ENCODE results near the gene PLXDC1.

The PLXDC1 gene

DNA sequence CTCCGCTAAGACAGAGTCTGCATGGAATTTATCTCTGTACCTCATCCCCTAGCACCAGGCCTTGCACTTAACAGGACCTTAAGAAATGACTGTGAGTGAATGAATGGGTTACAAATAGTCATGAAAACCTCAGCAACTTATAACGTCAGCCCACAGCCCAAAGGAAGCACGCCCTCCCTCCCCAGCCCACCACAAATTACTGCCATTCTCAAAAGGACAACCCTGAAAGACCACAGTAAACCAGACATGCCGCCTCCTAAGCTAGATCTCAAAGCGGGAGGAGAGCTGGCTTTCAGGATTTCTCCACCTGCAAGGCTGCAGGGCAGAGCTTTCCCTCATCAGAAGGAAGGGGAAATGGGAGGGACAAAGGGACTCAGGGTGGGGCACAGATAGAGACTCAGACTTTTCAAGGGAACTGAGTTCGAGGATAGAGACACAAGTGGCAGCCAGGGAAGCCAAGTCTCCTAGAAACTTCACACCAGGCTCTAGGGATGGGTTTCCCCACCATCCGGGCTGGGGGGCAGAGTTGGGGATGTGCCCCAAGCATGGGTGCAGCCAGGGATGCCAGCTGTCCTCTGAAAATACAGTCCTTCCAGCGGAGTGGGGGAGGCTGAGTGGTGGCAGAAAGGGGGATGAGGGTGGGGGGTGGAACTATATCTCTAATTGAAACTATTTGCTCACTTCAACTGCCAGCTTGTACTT is 56.7 kb downstream of the PLXDC1 start:
- no peak overlapping the region for H3K4me3 ChIP-seq (ENCODE audit: low read depth, low read length)
- TF ChIP-seq, protein P1, sequence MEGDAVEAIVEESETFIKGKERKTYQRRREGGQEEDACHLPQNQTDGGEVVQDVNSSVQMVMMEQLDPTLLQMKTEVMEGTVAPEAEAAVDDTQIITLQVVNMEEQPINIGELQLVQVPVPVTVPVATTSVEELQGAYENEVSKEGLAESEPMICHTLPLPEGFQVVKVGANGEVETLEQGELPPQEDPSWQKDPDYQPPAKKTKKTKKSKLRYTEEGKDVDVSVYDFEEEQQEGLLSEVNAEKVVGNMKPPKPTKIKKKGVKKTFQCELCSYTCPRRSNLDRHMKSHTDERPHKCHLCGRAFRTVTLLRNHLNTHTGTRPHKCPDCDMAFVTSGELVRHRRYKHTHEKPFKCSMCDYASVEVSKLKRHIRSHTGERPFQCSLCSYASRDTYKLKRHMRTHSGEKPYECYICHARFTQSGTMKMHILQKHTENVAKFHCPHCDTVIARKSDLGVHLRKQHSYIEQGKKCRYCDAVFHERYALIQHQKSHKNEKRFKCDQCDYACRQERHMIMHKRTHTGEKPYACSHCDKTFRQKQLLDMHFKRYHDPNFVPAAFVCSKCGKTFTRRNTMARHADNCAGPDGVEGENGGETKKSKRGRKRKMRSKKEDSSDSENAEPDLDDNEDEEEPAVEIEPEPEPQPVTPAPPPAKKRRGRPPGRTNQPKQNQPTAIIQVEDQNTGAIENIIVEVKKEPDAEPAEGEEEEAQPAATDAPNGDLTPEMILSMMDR (IDR thresholded peaks at IDR 0.05; ENCODE audit: control insufficient read depth, extremely low read depth, insufficient read depth) = no peak
- DNase-seq (ENCODE audit: low read depth) = no peak

DNA sequence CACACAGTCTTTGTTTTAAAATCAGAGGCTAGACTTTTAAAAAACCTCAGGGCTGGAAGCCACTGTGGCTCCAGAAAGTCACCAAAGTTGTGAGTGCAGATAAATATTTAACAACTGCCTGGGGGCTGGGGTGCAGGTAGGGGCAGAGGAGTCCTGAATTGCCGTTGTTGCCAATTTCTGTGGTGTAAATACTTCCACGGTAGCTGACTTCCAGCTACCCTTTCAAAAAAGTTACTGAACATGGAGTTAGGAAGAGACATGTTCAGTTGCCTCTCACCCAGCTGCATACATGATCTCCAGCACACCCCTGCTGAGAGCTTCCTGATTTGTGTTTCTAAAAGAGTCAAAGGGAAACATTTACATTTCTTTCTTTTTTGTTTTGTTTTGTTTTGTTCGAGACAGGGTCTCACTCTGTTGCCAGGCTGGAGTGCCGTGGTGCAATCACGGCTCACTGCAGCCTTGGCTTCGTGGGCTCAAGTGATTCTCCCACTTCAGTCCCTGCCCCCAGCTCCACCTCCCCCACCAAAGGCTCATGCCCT is 58.7 kb downstream of the PLXDC1 start:
- TF ChIP-seq, protein P1 (IDR thresholded peaks at IDR 0.05; ENCODE audit: control insufficient read depth, extremely low read depth, insufficient read depth) = no peak
- H3K4me3 ChIP-seq (ENCODE audit: low read depth, low read length) = no peak overlapping the region
- no peak for DNase-seq (ENCODE audit: low read depth)

DNA sequence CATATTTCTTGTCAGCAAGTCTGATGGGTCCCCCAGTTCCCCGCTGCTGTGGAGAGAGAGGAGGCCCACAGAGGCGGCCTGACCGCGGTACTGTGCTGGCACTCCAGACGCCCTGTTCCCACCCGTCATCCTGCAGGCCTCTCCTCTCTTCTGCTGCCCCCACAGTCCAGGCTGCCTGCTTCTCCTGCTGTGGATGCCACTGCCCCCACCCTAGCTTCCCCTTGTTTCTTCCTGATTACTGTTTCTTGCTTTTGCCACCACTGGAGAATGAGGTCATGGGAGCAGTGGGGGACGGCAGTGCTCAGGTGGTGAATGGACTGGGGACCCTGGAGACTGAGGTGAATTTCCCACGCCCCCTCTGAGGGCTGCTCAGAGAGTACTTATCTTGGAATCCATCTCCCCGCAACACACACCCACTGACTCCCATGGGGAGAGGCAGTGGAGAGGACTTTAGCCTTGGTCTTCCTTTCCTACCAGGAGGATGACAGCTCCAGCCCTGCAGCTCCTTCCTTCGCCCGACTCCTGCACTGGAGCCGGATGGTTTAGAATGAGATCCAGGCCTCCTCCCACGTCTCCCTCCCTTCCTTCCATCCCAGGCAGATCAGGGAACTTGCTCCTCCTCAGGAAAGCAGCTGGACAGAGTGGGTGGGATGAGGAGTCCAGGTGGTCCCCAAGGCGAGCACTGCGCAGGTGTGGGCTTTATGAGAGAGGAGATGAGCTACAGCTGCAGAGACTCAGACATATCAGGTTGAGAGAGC is 60.4 kb downstream of the PLXDC1 start:
- TF ChIP-seq, protein P1 (IDR thresholded peaks at IDR 0.05; ENCODE audit: control insufficient read depth, extremely low read depth, insufficient read depth) = no peak
- DNase-seq (ENCODE audit: low read depth) = no peak
- no peak overlapping the region for H3K4me3 ChIP-seq (ENCODE audit: low read depth, low read length)

DNA sequence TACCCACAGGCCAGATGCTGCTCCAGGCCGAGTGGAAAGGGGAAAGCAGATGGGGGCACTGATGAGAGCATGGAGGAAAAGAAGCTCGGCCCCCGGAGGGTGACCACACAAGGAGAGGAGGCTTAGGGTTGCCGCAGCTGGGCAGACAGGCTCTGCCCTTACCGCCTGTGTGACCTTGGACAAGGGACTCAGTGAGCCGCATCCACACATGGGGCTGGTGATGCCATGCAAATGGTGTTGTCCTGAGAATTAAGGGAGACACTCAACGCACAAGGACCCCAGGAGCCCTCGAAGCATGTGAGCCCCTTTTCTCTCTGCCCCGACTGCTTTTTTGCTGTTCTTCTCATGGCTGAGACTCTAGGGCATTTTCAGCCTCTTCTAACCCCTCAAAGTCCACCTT is 61.0 kb downstream of the PLXDC1 start:
- no peak overlapping the region for H3K4me3 ChIP-seq (ENCODE audit: low read depth, low read length)
- DNase-seq (ENCODE audit: low read depth) = no peak
- TF ChIP-seq, protein P1 (IDR thresholded peaks at IDR 0.05; ENCODE audit: control insufficient read depth, extremely low read depth, insufficient read depth) = no peak

DNA sequence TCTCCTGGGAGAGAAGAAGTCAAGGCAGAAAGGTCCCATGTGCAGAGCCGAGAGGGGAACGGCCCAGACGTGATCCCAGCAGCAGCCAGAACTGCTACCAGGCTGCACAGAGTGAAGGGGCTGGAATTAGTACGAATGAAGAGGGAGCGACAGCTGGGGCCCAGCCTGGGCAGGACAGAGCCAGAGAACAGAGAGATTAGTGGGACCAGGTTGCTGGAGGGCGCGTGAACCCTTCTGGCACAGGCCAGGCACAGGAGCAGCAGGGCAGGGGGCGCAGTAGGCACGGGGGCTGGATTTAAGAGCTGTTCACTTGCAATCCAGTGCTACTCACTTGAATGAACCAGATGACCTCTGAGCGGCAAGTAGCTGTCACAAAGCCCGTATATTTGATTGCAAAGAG is 66.9 kb downstream of the PLXDC1 start:
- H3K4me3 ChIP-seq (ENCODE audit: low read depth, low read length) = no peak overlapping the region
- no peak for DNase-seq (ENCODE audit: low read depth)
- TF ChIP-seq, protein P1 (IDR thresholded peaks at IDR 0.05; ENCODE audit: control insufficient read depth, extremely low read depth, insufficient read depth) = no peak

DNA sequence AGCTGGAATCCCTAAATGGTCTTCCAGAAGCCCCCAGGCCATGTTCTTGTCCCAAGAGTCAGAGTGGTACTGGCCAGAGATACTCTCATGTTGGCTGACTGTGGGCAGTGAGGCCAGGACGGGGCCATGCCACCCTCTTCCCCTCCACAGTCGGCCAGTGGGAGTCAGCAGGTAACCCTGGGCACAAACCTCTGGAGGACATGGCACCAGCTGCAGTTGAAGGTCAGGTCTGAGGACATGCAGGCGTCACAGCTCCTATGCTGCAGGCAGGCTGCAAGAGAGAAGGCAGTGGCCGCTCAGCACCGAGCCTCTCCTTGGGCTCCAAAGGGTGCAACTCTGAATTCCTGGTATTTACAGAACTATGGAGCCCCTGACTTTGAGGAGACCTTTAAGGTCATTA is 68.2 kb downstream of the PLXDC1 start:
- TF ChIP-seq, protein P1 (IDR thresholded peaks at IDR 0.05; ENCODE audit: control insufficient read depth, extremely low read depth, insufficient read depth) = no peak

More for the DNA sequence above, 68.2 kb downstream of the PLXDC1 start:
- DNase-seq (ENCODE audit: low read depth) = no peak
- no peak overlapping the region for H3K4me3 ChIP-seq (ENCODE audit: low read depth, low read length)

All from LNCaP clone FGC (cell line).